GM19240 (cell line): Measurements from ENCODE around the gene LRCOL1.

Experiments used
- DNase-seq: peaks from one replicate; pipeline ENCODE4 v3.0.0; 2011; ENCODE audit warnings: low spot score; ENCODE audit not compliant: insufficient read length

LRCOL1 gene

DNA sequence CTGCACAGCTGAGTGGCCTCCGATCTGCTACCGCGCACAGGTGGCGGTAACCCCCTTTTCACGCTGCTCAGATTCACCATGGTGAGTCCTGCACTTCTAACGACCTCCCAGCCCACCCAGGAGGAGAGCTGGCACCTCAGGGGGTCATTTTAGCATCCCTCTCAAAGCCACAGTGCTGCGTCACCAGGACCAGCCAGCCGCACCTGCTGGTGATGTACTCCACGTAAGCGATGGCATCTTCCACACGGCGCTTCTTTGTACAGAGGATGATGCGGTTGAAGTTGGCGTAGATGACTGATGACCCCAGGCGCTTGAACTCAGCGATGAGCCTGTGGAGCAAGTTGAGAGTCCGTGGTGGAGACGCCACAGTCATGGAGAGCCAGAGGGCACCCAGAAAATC, 27.4 kb upstream of the LRCOL1 start:
- no peak for DNase-seq

DNA sequence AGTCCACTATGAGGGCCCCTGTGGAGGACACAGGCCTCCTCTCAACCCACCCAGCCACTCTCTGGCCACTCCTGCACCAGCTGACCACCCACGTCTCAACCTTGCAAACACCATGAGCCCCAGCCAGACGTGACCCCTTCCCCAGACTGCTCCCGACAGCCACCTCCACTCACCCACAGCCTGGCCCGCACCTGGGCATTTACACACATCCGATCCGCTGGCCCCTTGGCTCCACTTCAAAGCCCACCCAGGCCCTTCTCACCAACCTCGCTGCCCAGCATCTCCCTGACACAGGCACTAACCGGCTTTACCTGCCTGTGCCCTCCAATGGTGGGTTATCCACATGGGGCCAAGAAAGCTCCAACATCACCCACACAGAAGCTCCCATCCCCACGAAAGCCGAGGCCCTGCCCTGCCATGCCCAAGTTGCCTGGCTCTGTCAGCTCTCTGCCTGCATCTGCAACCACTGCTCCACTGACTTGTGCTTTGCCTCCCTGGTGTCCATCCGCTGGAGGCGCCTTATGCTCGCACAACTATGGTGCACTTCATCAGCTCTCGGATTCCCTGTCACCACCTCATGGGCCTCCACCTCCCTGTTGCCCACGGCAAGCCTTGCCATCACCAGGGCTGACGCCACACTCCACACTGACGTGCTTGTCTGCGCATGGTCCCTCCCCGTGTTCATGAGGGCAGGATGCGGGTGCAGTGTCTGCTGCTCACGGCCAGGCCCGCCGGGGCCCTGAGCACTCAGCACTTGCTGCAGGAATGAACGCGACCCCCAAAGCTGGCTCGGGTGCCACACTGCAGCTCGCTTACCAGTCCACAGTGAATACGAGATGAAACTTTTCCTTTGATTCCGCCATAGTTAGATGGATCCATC, 24.9 kb upstream of the LRCOL1 start:
- no peak for DNase-seq

DNA sequence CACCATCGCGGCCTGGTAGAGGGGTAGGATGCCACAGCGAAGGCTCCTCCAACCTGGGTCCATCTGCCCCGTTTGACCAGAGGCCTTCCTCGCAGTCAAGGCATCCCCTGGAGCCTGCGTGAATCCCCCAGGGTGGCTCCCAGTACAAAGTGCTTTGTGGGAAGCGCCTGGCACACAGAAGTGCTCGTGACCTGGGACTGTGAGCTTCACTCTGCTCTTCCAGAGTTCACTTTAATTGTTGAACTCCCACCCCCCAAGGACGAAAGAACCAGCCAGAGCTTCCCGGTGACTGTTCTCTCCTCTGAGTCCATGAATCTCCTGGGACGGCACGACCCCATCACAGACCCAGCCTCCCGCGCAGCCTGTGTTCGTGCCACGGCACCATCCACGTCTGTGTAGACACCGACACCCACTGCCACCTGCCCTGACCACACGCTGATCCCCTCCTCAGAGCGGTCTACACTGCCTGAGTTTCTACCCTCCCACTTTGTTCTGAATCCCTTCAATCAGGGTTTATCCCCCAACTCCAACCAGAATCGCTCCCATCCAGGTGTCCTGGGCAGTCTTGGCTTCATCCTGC, 24.1 kb upstream of the LRCOL1 start:
- DNase-seq = no peak

GRCh38 chr12:132633901-132634300, 23.5 kb upstream of the LRCOL1 start:
- DNase-seq = no peak

DNA sequence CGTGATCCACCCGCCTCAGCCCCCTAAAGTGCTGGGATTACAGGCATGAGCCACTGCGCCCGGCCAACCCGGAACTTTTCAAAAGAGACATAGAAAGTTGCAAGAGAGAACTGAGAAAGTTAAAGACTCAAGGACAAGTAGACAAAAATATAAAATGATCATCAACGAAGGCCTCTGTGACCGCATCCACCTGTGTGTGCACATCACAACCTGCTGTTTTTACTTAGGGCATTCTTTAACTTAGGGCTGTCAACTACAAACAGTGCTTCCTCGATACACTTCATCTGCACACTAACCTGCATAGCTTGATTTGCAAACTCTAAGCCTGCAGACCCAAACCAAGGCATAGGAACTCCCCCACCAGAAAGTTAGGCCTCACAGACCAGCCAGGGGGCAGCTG, 23.0 kb upstream of the LRCOL1 start:
- no peak for DNase-seq

DNA sequence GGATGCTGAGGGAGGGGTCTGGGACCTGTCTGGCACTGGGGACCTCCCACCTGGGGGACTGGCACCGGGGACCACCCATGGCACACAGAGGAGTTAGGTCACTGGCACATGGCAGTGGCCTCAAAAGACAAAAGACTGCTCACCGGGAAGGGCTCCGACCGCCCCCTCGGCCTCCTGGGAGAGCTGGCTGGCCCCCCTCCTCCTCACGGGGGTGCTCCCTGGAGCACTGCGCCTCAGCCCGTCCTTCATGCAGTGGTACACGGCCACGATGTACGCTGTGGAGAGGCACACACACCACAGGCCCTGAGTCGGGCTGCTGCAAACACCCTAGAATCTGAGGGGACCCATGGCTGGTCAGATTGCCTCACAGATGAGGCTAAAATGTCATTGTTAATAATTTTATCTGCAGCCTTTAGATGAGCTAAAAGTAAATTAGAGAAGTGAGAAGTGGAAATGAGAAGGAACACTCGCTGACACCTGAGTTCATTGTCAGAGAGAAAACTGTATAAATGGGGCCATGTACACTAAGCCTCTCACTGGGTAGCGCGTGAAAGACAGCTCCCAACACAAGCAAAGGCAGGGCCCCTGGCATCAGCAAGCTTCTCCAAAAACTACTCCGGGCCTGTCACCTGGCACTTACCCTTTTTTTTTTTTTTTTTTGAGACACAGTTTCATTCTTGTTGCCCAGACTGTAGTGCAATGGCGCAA, 22.3 kb upstream of the LRCOL1 start:
- no peak for DNase-seq

- DNase-seq = no peak
Measured at GRCh38 chr12:132631666-132632065, 21.3 kb upstream of the LRCOL1 start.

DNA sequence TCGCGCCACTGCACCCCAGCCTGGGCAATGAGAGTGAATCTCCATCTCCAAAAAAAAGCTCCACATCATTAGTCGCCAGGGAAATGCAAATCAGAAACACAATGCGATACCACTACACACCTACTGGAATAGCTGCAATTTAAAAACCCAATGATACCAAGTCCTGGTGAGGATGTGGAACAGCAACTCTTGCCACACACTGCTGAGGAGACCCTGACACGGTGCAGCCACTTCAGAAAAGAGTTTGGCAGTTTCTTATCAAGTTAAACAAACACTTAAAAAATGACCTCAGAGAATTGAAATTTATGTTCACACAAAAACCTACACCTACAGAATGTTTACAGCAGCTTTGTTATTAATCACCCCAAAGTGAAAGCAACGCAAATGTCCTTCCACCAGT, 20.3 kb upstream of the LRCOL1 start:
- no peak for DNase-seq

- DNase-seq = no peak
Measured at GRCh38 chr12:132629330-132629729, 18.9 kb upstream of the LRCOL1 start.

DNA sequence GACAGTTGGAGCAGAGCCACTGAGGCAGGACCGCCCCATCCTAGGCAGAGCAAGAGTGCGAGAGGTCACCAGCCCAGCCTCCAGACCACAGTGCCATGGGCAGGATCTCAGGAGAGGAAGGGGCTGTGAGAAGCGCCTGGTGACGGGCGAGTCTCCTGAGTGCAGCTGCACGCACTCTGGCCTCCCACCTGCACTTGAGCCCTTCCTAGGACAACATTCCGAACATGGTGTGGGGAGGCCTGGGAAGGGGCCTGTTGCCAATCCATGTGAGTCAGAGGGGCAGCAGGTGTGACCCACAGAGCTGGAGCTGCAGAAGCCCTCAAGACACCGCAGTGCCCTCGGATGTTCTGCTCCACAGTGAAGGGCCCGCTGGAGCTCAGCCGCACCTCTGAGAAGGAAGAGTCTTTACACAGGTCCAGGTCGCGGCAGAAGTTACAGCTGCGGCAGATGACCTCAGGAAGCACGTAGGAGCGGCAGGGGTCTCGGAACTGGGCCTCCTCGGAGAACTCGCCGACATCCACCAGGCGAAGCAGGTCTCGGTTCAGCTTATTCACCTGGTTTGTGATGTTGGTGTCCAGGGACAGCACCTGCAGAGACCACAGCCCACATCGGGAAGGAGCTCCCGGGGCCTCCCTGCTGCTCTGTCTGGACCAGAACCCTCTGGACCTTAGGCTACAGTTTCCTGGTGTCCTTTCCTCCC, 15.5 kb upstream of the LRCOL1 start:
- DNase-seq = no peak

GRCh38 chr12:132624910-132625630, 14.7 kb upstream of the LRCOL1 start:
- no peak for DNase-seq

DNA sequence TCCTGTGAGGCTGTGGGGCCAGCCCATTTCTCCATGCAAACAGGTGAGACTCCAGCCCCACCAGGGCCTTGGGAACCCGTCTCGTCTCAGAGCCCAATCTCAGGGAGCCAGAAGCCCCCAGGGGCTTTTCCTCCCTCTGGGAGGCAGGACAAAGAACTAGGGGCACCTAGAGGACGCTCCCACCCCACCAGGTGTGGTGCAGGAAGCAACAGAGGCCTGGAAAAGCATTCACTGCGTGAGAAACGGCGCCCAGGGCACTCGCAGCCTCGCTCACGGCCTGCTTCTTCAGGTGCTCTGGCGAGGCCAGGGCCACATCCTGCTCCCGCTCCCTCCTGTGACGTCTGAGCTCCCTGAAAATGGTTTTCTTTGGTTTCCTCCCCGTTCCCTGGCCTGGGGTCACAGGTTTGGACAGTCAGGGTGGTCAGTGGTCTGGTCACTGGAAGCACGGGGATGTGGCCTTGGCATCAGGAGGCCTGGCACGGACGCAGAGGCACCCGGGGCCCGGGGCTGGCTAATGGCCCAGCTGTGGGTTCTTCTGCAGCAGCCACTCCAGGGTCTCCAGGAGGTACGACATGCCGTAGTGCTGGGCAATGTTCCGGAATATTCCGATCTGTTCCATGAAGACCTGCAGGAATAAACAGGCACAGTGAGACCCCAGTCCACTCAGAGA, 13.9 kb upstream of the LRCOL1 start:
- no peak for DNase-seq

DNA sequence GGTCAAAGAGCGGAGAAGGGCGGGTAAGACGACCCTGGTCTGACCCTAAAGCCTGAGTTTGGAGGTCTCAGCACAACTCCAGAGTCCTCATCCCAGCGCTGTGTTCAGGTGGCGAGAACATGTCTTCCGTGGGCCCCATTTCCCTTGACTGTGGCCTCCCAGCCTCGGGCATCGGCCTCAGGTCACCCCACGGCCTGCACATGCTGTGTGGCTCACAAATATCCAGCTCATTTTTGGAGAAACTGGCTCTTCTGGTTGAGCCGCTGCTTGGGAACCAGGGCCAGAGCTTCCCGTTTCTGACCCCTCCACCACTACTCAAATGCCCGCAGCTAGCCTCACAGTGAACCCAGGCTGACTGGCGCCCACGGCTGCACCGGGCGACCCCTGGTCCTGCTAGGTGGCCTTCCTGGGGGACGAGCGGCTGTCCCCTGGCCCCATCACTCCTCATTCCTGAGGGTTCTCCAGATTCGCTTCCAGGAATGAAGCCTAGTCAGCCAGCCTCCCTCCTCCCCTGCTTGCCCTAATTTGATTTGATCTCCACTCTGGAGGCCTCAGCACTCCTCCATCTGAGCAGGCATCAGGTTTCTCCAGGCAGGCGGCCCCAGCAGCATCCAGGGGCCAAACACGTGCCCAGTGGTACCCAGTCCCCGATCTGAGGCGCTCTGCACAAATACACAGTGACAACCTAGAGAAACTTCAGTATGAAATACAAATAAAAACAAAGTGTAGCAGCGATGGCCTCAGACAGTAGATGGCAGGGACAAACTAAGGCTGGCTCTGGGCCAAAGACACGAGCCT, 12.9 kb upstream of the LRCOL1 start:
- DNase-seq = no peak

DNA sequence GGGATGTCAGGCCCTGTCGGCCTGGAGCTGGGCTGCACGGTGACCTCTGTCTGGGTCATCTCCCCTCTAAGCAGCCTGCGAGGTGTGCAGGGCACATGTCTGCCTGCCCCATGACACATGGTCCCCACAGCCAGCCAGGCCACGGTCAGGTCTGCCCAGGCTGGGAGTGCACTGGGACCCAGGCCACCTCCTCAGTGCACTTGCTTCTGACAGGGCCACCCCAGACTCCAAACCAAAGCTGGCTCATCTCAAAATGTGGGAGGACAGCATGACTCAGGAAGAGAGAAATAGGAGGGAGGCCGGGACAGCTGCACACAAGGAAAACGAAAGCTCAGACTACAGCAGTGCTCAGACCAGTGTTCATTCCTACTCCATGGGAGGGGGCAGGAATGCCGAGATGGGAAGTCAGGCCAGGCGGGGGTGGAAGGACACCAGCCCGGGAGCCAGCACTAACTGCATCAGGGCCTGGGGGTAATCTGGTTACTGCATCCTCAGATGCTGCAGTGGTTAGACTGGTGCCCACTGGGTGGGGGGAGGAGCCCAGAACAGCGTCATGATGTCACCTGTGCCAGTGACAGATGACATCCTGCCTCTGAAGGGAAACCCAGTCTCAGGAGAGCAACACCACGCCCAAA, 12.2 kb upstream of the LRCOL1 start:
- DNase-seq = no peak

DNA sequence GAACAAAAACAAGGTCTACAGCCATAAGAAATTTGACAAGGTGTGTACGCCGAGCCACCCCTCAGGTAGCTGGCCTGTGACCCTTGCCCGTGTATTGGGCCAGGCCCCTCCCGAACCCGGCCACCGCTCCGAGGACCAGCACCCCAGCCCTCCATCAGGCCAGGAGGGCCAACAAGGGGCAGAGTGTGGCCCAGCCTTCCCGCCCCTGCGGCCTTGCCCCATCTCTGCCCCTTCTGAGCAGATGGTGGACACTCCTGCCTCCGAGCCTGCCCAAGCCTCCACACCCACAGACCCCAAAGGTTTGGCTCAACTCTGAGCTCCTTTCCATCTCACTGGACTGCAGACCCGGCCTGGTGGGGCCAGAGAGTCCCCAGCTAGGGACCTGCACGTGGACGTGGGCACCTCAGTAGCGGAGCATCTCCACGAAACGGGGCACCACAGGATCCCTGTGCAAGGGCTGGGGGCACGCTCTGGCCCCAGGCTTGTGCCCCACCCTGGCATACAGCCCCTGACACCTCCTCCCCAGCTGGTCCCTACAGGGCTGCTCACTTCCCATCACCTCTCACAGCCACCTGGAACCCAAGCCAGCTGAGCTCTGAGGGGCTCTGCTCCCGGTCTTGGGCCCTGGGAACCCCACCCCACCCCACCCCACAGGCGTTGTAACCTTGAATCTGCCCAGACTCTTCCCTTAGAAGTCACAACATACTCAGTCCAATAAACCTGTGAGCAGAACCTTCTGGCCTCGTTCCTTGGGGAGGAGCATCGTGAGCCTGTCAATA, 11.5 kb upstream of the LRCOL1 start:
- no peak for DNase-seq

DNA sequence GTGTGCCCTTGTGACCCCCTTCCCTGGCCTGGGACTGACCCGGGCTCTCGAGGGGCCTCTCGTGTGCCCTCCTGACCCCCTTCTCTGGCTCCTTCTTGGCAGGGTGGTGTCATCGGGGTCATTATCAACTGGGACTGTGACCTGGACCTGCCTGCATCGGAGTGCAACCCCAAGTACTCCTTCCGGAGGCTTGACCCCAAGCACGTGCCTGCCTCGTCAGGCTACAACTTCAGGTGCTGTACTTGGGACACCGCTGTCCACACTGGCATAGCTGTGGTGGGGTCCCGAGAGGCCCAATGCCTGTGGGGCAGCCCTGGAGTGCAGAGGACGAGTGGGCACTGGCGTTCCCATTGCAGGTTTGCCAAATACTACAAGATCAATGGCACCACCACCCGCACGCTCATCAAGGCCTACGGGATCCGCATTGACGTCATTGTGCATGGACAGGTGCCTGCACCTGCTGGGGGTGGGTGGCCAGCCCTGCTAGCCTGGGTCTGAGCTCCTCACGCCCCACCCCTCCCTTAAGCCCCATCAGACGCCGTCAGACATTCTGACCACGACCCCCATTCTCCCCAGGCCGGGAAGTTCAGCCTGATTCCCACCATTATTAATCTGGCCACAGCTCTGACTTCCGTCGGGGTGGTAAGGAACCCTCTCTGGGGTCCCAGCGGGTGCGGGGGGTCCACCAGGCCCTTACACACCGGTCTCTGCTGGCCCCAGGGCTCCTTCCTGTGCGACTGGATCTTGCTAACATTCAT, 10.7 kb upstream of the LRCOL1 start:
- DNase-seq = no peak

GRCh38 chr12:132620113-132620898, 9.9 kb upstream of the LRCOL1 start:
- no peak for DNase-seq
